GM23338 (cell line): ENCODE measurements around the gene CASKIN2. TPM values are rescaled to one million over a fixed set of nuclear protein-coding genes. Genes with fewer than 3 reads are reported as not detected.

Experiments
- ATAC-seq: fragments of 200-7000 bp; cut with Tn5 transposase; 3 replicates; pipeline ENCODE4 v1.9.1; 2020
- DNase-seq: peaks from one replicate; pipeline ENCODE4 v3.0.0-alpha.2; 2015; ENCODE audit warnings: low spot score
- H2AFZ ChIP-seq: fragments of 200-600 bp; sonication (generic); 2 replicates; pipeline ENCODE4 v1.8.0; 2016; ENCODE audit warnings: antibody characterized with exemption, mild to moderate bottlenecking, moderate library complexity
- H3F3A ChIP-seq: fragments of 200-600 bp; sonication (generic); replicated peaks from 2 replicates; pipeline ENCODE4 v1.8.0; 2017; ENCODE audit warnings: antibody characterized with exemption, mixed run types, low read depth
- H3K27ac ChIP-seq: fragments of 200-600 bp; sonication (generic); 2 replicates; pipeline ENCODE4 v1.6.1; 2016; ENCODE audit warnings: low read depth
- H3K27me3 ChIP-seq: fragments of 200-600 bp; sonication (generic); 2 replicates; pipeline ENCODE4 v1.8.0; 2016; ENCODE audit warnings: mild to moderate bottlenecking, mixed run types, moderate library complexity; ENCODE audit not compliant: insufficient read depth
- H3K36me3 ChIP-seq: fragments of 200-600 bp; sonication (generic); 2 replicates; pipeline ENCODE4 v1.8.0; 2016; ENCODE audit warnings: mild to moderate bottlenecking; ENCODE audit not compliant: insufficient read depth
- H3K4me1 ChIP-seq: fragments of 200-600 bp; sonication (generic); 2 replicates; pipeline ENCODE4 v1.8.0; 2016; ENCODE audit warnings: mild to moderate bottlenecking, moderate library complexity; ENCODE audit not compliant: insufficient read depth
- H3K4me2 ChIP-seq: fragments of 200-600 bp; sonication (generic); 2 replicates; pipeline ENCODE4 v1.7.1; 2017; ENCODE audit warnings: mixed run types
- H3K4me3 ChIP-seq: fragments of 200-600 bp; sonication (generic); 2 replicates; pipeline ENCODE4 v1.6.1; 2016; ENCODE audit warnings: mixed run types
- H3K79me2 ChIP-seq: fragments of 200-600 bp; sonication (generic); replicated peaks from 2 replicates; pipeline ENCODE4 v1.8.0; 2017; ENCODE audit warnings: mild to moderate bottlenecking; ENCODE audit not compliant: insufficient read depth
- H3K9me2 ChIP-seq: fragments of 200-600 bp; sonication (generic); 2 replicates; pipeline ENCODE4 v1.8.0; 2017; ENCODE audit not compliant: insufficient read depth
- H4K20me1 ChIP-seq: fragments of 200-600 bp; sonication (generic); replicated peaks from 2 replicates; pipeline ENCODE4 v1.8.0; 2017; ENCODE audit warnings: mild to moderate bottlenecking; ENCODE audit not compliant: insufficient read depth
- H3K27ac Mint-ChIP-seq: 2 replicates; pipeline ENCODE4 v1.8.0; 2020; ENCODE audit warnings: inconsistent platforms, mild to moderate bottlenecking, moderate library complexity, mixed read lengths
- H3K27me3 Mint-ChIP-seq: 3 replicates; pipeline ENCODE4 v1.8.0; 2022; ENCODE audit warnings: low read depth, mild to moderate bottlenecking, moderate library complexity, mixed read lengths, inconsistent platforms; ENCODE audit not compliant: insufficient read depth, poor library complexity
- H3K36me3 Mint-ChIP-seq: 3 replicates; pipeline ENCODE4 v1.8.0; 2021; ENCODE audit warnings: low read depth, mild to moderate bottlenecking, inconsistent platforms, moderate library complexity, mixed read lengths
- H3K4me1 Mint-ChIP-seq: 3 replicates; pipeline ENCODE4 v1.8.0; 2020; ENCODE audit warnings: mild to moderate bottlenecking, inconsistent platforms, mixed read lengths
- H3K4me3 Mint-ChIP-seq: 3 replicates; pipeline ENCODE4 v1.8.0; 2021; ENCODE audit warnings: moderate library complexity, mild to moderate bottlenecking, inconsistent platforms, mixed read lengths
- H3K9me3 Mint-ChIP-seq: 3 replicates; pipeline ENCODE4 v1.8.0; 2020; ENCODE audit warnings: moderate library complexity, mild to moderate bottlenecking, inconsistent platforms, mixed read lengths
- EZH2phosphoT487 ChIP-seq: fragments of 200-600 bp; sonication (generic); IDR thresholded peaks from one replicate; pipeline ENCODE4 v1.8.1; 2018; ENCODE audit warnings: antibody characterized with exemption; ENCODE audit not compliant: unreplicated experiment
- NANOG ChIP-seq: IDR thresholded peaks from 2 replicates; pipeline ENCODE4 v1.6.1; 2016; ENCODE audit warnings: antibody characterized with exemption, borderline replicate concordance
- POLR2AphosphoS5 ChIP-seq: IDR thresholded peaks from 2 replicates; pipeline ENCODE4 v1.6.1; 2016; ENCODE audit warnings: antibody characterized with exemption, low read depth
- REST ChIP-seq: IDR thresholded peaks from one replicate; pipeline ENCODE4 v1.6.1; 2018; ENCODE audit warnings: antibody characterized with exemption; ENCODE audit not compliant: unreplicated experiment
- ZNF331 ChIP-seq: fragments of 250-450 bp; sonication (Bioruptor Pico); IDR thresholded peaks from 2 replicates; pipeline ENCODE4 v1.5.0; 2020; ENCODE audit warnings: low read depth, mild to moderate bottlenecking, moderate library complexity
- polyA plus RNA-seq: library from polyadenylated mRNA; unstranded; fragments of >200 nt; fragmentation: Nextera tagmentation; extraction: Ambion mirVana; gene quantifications from 2 replicates; pipeline ENCODE4 v1.2.1, GENCODE V29; 2016
- total RNA-seq: library from RNA; depleted of rRNA; stranded (reverse); fragments of >200 nt; shearing (Covaris generic); gene quantifications from 2 replicates; pipeline ENCODE4 v1.2.3, GENCODE V29; 2014

The CASKIN2 gene
- total and polyA plus RNA-seq, 2 experiments from 2014 or later = 4.9 to 21.5 TPM

- Mint-ChIP-seq H3K4me3 (no peak overlapping the region), H3K36me3 (peaks cover 20% of the 10 kb centered on the region), H3K27ac (no peak overlapping the region), H3K27me3 (peaks cover 8% of the 10 kb centered on the region), H3K9me3 (no peaks in the 10 kb centered on the region), H3K4me1 (no peaks in the 10 kb centered on the region; the same call in 1 of the 3 replicates)
- Histone ChIP-seq H3K9me2 (no peaks in the 10 kb centered on the region), H3K4me3 (no peak overlapping the region), H3K27me3 (no peaks in the 10 kb centered on the region), H3F3A (no peaks in the 10 kb centered on the region), H3K79me2 (no peaks in the 10 kb centered on the region), H3K4me1 (no peaks in the 10 kb centered on the region), H2AFZ (no peak overlapping the region), H3K27ac (no peak overlapping the region), H3K4me2 (no peak overlapping the region), H3K36me3 (no peaks in the 10 kb centered on the region), H4K20me1 (no peaks in the 10 kb centered on the region)
- no peak for DNase-seq
- TF ChIP-seq POLR2AphosphoS5 (no peak), REST (no peak), ZNF331 (CRISPR knock-in tag) (no peak)
- ATAC-seq = no peak
Measured at GRCh38 chr17:75501378-75502071, 13.8 kb downstream of the CASKIN2 start.

GRCh38 chr17:75500419-75501216 lies 14.7 kb downstream of the CASKIN2 start:
- H3K4me1 Mint-ChIP-seq = no peaks in the 10 kb centered on the region; the same call in 1 of the 3 replicates
- H3K36me3 ChIP-seq = no peaks in the 10 kb centered on the region
- DNase-seq = no peak

More at GRCh38 chr17:75500419-75501216, 14.7 kb downstream of the CASKIN2 start:
- Mint-ChIP-seq H3K36me3 (peaks cover 14% of the 10 kb centered on the region; the same call in 2 of the 3 replicates), H3K27me3 (peaks cover 8% of the 10 kb centered on the region), H3K9me3 (no peaks in the 10 kb centered on the region), H3K27ac (peak overlapping the region; percentile 56; the same call in 1 of the 2 replicates), H3K4me3 (no peak overlapping the region)
- no peaks in the 10 kb centered on the region for H3K9me2 ChIP-seq
- no peaks in the 10 kb centered on the region for H3K79me2 ChIP-seq
- no peaks in the 10 kb centered on the region for H3K4me1 ChIP-seq
- no peak overlapping the region for H3K4me3 ChIP-seq
- ATAC-seq = no peak
- H3F3A ChIP-seq = no peaks in the 10 kb centered on the region
- H3K27me3 ChIP-seq = no peaks in the 10 kb centered on the region
- no peak for TF ChIP-seq NANOG
- TF ChIP-seq EZH2phosphoT487 = no peak
- no peak for TF ChIP-seq POLR2AphosphoS5
- H4K20me1 ChIP-seq = no peaks in the 10 kb centered on the region
- no peak overlapping the region for H3K4me2 ChIP-seq
- H3K27ac ChIP-seq = no peak overlapping the region
- H2AFZ ChIP-seq = no peak overlapping the region
